Subcutaneous adipose tissue (tissue), 4 donors: ENCODE measurements around the gene NANS. TPM values are rescaled to one million over a fixed set of nuclear protein-coding genes. Genes with fewer than 3 reads are reported as not detected.

ENCODE experiments used
- CTCF ChIP-seq: fragments of 450-650 bp; IDR thresholded peaks from one replicate; pipeline ENCODE4 v1.5.1; 2016; ENCODE audit warnings: low read depth, mild to moderate bottlenecking, control low read depth, antibody characterized with exemption, moderate library complexity
- total RNA-seq, 4 donors: library from RNA; depleted of rRNA; stranded (reverse); fragments of >200 nt; gene quantifications; one replicate each; pipeline ENCODE4 v1.1.0, GENCODE V29; 2016

Gene NANS
- total RNA-seq, 4 donors from 2014 or later = 27.7 to 58.6 (median 41.9) TPM

DNA sequence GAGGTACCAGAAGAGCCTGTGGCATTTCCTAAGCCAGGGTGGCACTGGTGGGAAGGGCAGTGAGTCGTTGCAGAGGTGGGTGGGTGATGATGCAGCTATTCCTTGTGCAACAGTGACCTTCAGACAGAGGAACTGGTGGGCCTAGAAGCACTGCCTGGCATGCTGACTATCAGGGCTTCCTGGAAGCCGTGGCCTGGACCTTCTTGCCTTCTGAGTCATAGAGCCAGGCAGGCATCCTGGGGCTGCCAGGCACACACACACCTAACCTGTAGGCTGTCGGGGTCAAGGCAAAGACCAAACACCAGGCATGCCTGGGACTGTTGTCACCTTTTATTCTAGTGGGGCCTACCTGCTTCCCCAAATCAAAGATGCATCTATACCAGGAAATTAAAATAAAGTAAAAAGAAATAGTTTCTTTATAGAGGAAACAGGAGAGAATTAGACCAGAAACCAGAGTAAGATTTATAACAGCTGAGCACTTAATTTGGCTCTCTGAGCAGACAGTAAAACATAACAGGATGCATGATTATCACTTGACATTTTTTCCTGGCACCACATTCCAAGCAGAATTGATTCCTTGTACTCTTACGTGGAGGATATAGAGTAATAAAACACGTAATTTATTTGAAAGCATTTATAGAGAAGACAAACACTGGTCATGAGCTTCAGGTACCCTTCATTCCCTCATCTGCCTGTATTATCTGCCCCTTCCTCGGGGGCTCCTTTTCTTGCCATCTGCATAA is 25.1 kb downstream of the NANS start:
- no peak for TF ChIP-seq CTCF

- TF ChIP-seq CTCF = no peak
These were observed 26.5 kb downstream of the NANS start for GRCh38 chr9:98083061-98083501.

DNA sequence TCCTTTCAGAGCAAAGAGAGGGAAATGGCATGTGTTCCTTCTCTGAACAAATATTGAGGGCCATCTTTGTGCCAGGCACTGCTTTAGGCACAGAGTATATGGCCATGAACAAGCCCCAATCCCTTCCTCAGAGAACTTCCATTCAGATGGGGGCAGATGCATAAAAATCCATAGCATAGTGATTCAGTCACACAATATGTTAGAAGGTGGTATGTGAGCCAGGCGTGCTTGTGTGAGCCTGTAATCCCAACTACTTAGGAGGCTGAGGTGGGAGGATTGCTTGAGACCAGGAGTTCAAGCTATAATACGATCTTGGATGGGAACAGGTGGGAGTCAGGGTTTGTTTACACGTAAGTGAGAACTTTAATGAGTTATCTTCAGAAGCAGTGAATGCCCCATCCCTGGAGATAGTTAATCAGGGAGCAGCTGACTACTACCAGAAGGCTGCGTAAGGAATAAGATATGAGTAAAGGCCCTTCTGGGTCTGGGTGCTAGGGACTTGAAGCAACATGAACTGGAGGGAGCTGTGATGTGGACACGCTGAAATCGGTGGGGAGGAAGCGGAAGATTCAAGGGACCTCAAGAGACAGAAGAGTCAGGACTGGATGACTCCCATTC is 27.1 kb downstream of the NANS start:
- no peak for TF ChIP-seq CTCF

DNA sequence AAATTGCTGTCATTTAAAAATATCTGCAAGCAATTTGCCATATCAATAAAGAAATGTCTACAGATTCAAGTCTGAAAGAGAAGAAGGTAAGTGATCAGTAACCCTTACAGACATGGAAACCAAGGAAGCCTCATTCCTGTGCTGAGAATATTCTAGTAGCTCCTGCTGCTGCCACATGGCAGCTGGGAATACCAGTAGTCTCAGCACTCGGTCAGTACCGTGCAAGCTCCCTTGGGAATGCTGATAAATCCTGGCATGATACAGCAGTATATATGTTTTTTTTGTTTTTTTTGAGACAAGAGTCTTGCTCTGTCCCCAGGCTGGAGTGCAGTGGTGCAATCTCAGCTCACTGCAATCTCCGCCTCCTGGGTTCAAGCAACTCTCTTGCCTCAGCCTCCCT is 27.9 kb downstream of the NANS start:
- no peak for TF ChIP-seq CTCF

GRCh38 chr9:98085058-98085457 is 28.5 kb downstream of the NANS start:
- TF ChIP-seq CTCF = no peak

GRCh38 chr9:98085944-98086343 is 29.4 kb downstream of the NANS start:
- no peak for TF ChIP-seq CTCF

GRCh38 chr9:98086461-98086860 is 29.9 kb downstream of the NANS start:
- no peak for TF ChIP-seq CTCF
